IgD-negative memory B cell (primary cell): Measurements from ENCODE around the gene TEX2. TPM values are rescaled to one million over a fixed set of nuclear protein-coding genes. Genes with fewer than 3 reads are reported as not detected.

Experiments used
- H3K27ac Mint-ChIP-seq, 3 donors: one replicate each; pipeline ENCODE4 v1.8.0; 2020 to 2022; ENCODE audit warnings: mild to moderate bottlenecking in 3 of 3, mixed read lengths in 3 of 3, moderate library complexity in 1 of 3
- H3K27me3 Mint-ChIP-seq: one replicate; pipeline ENCODE4 v1.8.0; 2021; ENCODE audit warnings: mixed read lengths
- H3K36me3 Mint-ChIP-seq: one replicate; pipeline ENCODE4 v1.8.0; 2020; ENCODE audit warnings: mild to moderate bottlenecking, mixed read lengths
- H3K4me1 Mint-ChIP-seq, 3 donors: one replicate each; pipeline ENCODE4 v1.8.0; 2020 to 2022; ENCODE audit warnings: mixed read lengths in 3 of 3, mild to moderate bottlenecking in 1 of 3
- H3K4me3 Mint-ChIP-seq, 4 donors: one replicate each; pipeline ENCODE4 v1.8.0; 2020 to 2022; ENCODE audit warnings: mild to moderate bottlenecking in 4 of 4, mixed read lengths in 4 of 4, moderate library complexity in 3 of 4
- H3K9me3 Mint-ChIP-seq, 3 donors: one replicate each; pipeline ENCODE4 v1.8.0; 2020 to 2021; ENCODE audit warnings: mixed read lengths in 3 of 3, mild to moderate bottlenecking in 1 of 3
- polyA plus RNA-seq: library from polyadenylated mRNA; unstranded; fragments of 300-500 nt; fragmentation: Illumina TruSeq; gene quantifications from one replicate; pipeline ENCODE4 v1.2.3, GENCODE V29; 2021

Gene TEX2
- polyA plus RNA-seq, 1 donor from 2014 or later, result 2.8 TPM

- Mint-ChIP-seq H3K4me3 (no peak overlapping the region), H3K4me1 (no peaks in the 10 kb centered on the region), H3K27me3 (no peaks in the 10 kb centered on the region), H3K27ac (no peak overlapping the region), H3K9me3 (no peaks in the 10 kb centered on the region), H3K36me3 (peaks cover 7% of the 10 kb centered on the region)
These were observed 99.6 kb downstream of the TEX2 start for GRCh38 chr17:64163468-64163867.

DNA sequence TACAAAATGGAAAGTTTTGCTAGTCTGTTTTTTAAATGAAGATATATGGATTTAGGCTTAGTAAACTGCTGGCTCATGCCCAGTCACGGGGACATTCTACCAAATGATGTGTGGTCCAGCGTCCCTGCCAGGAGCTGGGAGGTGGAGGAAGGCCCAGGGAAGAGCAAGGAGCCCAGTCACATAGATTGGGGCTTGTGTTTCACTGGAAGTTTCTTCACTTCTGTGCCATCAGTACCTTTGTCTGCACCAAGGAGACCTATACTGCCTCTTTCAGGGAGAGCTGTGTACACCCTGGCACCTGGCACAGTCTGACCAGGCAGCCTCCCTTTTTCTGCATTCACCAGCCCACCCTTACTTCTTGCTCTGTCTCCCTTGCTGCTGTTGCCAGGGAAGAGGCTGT is 100.5 kb downstream of the TEX2 start:
- Mint-ChIP-seq H3K4me3 (no peak overlapping the region), H3K9me3 (no peaks in the 10 kb centered on the region), H3K36me3 (peaks cover 5% of the 10 kb centered on the region), H3K27ac (no peak overlapping the region), H3K27me3 (no peaks in the 10 kb centered on the region), H3K4me1 (no peaks in the 10 kb centered on the region)

- H3K27me3 Mint-ChIP-seq, result no peaks in the 10 kb centered on the region
- H3K4me3 Mint-ChIP-seq, result no peak overlapping the region
- no peaks in the 10 kb centered on the region for H3K4me1 Mint-ChIP-seq
- H3K9me3 Mint-ChIP-seq, result no peaks in the 10 kb centered on the region
- peaks cover 5% of the 10 kb centered on the region for H3K36me3 Mint-ChIP-seq
- no peak overlapping the region for H3K27ac Mint-ChIP-seq
These were observed 101.5 kb downstream of the TEX2 start for GRCh38 chr17:64161380-64162176.

DNA sequence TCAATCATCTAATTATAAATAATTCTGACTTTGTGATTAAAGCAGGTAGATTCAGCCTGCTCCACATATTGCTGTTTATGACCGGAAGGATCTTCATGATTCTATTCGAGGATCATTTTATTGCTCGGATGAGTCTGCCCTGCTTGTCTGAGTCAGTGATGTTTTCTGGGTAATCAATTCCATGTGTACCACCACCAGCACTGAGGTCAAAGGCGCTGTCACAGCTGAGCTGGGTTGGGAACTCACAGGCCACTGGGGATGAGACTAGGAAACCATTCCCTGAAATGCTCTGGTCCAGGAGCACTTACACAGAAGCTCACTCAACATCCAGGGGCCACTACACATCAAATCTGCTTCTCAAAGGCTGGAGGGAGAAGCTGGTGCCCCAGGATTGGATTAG is 102.7 kb downstream of the TEX2 start:
- H3K27ac Mint-ChIP-seq, result no peak overlapping the region
- H3K27me3 Mint-ChIP-seq, result no peaks in the 10 kb centered on the region
- H3K4me1 Mint-ChIP-seq, result no peaks in the 10 kb centered on the region
- H3K9me3 Mint-ChIP-seq, result no peaks in the 10 kb centered on the region
- no peak overlapping the region for H3K4me3 Mint-ChIP-seq
- peaks cover 5% of the 10 kb centered on the region for H3K36me3 Mint-ChIP-seq

- H3K27ac Mint-ChIP-seq, result no peak overlapping the region
- H3K4me1 Mint-ChIP-seq, result no peaks in the 10 kb centered on the region
- H3K27me3 Mint-ChIP-seq, result no peaks in the 10 kb centered on the region
- no peak overlapping the region for H3K4me3 Mint-ChIP-seq
- no peaks in the 10 kb centered on the region for H3K9me3 Mint-ChIP-seq
- peaks cover 5% of the 10 kb centered on the region for H3K36me3 Mint-ChIP-seq
These were observed 104.0 kb downstream of the TEX2 start for GRCh38 chr17:64158831-64159590.

- no peaks in the 10 kb centered on the region for H3K9me3 Mint-ChIP-seq
- no peaks in the 10 kb centered on the region for H3K27me3 Mint-ChIP-seq
- no peak overlapping the region for H3K27ac Mint-ChIP-seq
- no peaks in the 10 kb centered on the region for H3K4me1 Mint-ChIP-seq
- no peak overlapping the region for H3K4me3 Mint-ChIP-seq
- peaks cover 5% of the 10 kb centered on the region for H3K36me3 Mint-ChIP-seq
These were observed 104.7 kb downstream of the TEX2 start for GRCh38 chr17:64158406-64158805.

DNA sequence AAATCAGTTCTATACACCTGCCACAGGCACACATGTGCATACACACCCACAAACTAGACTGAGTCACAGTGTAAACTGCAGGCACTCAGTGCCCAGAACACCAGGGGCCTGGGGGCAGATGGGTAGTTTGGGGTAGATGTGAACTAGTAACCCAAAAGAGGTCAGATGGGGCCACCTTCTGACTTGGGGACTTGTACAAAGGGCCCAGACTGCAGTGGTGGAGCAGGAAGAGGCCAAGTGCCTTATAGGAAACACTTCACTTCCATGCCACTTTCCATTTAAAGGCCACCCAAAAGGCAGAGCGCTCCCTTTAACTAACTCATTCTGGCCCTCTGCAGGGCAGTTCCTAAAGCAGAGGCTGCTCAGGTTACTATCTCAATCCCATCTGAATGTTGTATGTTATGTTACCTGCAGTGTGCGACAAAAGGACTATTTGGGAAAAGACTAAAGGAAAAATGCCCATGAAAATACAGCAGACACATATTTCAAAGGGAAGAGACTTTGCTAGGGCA is 105.3 kb downstream of the TEX2 start:
- no peaks in the 10 kb centered on the region for H3K9me3 Mint-ChIP-seq
- H3K27me3 Mint-ChIP-seq, result no peaks in the 10 kb centered on the region
- no peak overlapping the region for H3K4me3 Mint-ChIP-seq
- no peak overlapping the region for H3K27ac Mint-ChIP-seq
- H3K36me3 Mint-ChIP-seq, result peaks cover 6% of the 10 kb centered on the region
- no peaks in the 10 kb centered on the region for H3K4me1 Mint-ChIP-seq

DNA sequence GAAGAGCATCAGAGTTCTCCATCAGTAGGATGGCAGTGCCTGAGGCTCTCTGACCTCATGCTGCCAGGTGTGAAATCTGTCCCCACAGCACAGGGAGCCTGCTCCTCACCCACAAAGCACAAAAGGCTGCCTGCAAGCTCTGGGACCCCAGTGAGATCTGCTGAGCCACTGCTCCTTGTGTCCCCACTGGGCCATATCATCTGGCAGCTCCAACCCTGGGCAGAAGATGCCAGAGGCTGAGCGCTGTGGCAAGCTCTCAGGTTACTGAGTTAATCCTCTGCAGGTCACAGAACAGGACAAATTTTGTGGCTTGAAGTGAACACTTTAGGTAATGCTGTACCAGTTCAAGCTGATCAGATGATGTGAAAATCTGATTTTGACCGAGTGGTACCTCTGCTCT is 106.4 kb downstream of the TEX2 start:
- no peak overlapping the region for H3K27ac Mint-ChIP-seq
- H3K4me1 Mint-ChIP-seq, result no peaks in the 10 kb centered on the region
- H3K9me3 Mint-ChIP-seq, result no peaks in the 10 kb centered on the region
- H3K27me3 Mint-ChIP-seq, result no peaks in the 10 kb centered on the region
- no peak overlapping the region for H3K4me3 Mint-ChIP-seq
- peaks cover 5% of the 10 kb centered on the region for H3K36me3 Mint-ChIP-seq

DNA sequence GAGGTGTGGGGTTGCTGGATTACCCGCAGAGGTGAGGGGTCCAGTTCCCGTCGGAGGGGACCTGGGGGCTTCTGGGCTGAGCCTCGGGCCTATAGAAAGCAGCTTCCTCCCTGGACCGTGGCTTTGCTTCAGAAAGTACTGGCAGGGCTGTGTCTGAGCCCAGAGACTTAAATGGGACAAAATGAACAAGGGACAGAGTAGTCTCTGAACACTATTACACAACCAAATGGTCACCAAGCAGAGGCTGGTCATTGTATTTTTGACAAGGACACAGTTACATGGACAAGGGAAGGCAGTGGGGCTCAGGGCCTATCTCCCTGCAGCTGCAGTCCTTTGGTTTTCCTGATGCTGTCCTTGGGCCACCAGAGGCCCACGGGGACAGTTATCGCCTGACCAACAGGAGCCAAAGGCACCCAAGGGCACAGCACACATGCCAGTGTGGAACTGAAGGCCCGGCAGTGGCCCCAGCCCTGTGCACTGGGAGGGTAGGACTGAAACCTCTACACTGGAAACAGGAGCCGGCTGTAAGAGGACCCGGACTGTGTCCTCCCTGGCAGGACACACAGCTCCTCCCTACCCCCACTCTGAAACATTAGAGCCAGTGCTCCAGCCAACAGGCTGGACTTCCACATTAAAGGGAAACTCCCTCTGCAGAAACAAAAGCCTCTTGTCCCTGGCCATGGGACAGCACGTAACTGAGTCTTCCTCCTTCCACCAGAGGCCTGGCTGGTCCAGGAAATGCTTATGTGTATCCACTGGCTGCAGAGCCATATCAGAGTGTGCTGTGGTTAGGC is 107.1 kb downstream of the TEX2 start:
- peaks cover 5% of the 10 kb centered on the region for H3K36me3 Mint-ChIP-seq
- H3K9me3 Mint-ChIP-seq, result no peaks in the 10 kb centered on the region
- H3K4me1 Mint-ChIP-seq, result no peaks in the 10 kb centered on the region
- H3K27me3 Mint-ChIP-seq, result no peaks in the 10 kb centered on the region
- no peak overlapping the region for H3K4me3 Mint-ChIP-seq
- no peak overlapping the region for H3K27ac Mint-ChIP-seq

DNA sequence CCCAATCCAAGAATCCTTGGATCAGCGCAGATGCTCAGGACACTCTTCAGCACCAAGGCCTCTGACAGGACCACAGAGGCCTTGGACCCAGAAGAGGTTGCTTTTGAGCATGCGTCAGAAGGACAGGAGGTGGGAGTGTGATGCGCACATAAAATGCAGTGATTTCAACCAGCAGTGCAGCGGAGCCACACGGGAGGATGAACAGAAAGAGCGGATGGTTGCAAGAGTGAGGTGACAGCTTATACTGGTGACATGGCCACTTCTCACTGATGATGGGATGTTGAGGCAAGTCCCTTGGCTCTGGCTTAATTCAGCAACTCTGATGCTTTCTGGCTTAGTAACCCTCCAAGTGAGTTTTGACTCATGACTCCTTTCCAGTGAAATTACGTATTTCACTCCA is 107.9 kb downstream of the TEX2 start:
- no peaks in the 10 kb centered on the region for H3K9me3 Mint-ChIP-seq
- no peaks in the 10 kb centered on the region for H3K27me3 Mint-ChIP-seq
- H3K27ac Mint-ChIP-seq, result no peak overlapping the region
- H3K36me3 Mint-ChIP-seq, result peaks cover 5% of the 10 kb centered on the region
- H3K4me3 Mint-ChIP-seq, result no peak overlapping the region
- no peaks in the 10 kb centered on the region for H3K4me1 Mint-ChIP-seq

DNA sequence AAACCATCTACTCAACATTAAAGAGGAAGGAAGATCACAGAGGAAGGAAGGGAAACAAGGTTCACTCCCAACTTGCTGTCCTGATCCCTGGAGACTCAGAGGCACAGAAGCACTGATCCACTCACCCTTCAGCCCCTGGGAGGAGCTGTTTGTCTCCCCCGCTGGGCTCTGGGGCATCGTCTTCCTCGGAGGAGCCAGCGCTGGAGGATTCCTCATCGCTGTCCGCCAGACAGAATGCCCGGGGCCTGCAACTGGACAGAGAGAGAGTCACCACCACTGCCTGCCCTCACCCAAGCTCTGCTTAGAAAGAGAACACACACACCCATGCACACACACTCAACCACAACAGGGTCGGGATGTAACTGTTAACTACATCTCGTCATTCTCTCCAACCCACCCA is 108.3 kb downstream of the TEX2 start:
- peaks cover 5% of the 10 kb centered on the region for H3K36me3 Mint-ChIP-seq
- no peak overlapping the region for H3K27ac Mint-ChIP-seq
- no peak overlapping the region for H3K4me3 Mint-ChIP-seq
- H3K9me3 Mint-ChIP-seq, result no peaks in the 10 kb centered on the region
- no peaks in the 10 kb centered on the region for H3K27me3 Mint-ChIP-seq
- H3K4me1 Mint-ChIP-seq, result no peaks in the 10 kb centered on the region

DNA sequence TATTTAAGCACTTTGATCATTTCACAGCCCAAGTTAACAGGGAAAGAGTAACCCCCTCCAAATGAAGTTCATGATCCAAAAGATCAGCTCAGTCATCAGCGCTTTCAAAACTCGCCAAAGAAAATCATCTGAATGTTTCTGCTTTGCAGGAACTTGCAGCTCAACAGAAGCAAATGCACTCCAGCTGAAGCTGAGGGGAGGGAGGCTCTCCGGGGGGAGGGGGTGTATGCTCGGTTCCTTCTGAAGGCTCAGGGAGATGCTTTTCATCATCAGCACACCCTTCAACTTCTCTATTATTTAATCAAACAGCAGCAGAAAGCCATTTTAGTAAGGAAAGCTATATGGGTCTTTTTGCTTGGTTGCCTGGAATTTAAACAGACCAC is 108.8 kb downstream of the TEX2 start:
- no peak overlapping the region for H3K27ac Mint-ChIP-seq
- H3K9me3 Mint-ChIP-seq, result no peaks in the 10 kb centered on the region
- H3K4me3 Mint-ChIP-seq, result no peak overlapping the region
- H3K36me3 Mint-ChIP-seq, result peaks cover 5% of the 10 kb centered on the region
- no peaks in the 10 kb centered on the region for H3K4me1 Mint-ChIP-seq
- H3K27me3 Mint-ChIP-seq, result no peaks in the 10 kb centered on the region

DNA sequence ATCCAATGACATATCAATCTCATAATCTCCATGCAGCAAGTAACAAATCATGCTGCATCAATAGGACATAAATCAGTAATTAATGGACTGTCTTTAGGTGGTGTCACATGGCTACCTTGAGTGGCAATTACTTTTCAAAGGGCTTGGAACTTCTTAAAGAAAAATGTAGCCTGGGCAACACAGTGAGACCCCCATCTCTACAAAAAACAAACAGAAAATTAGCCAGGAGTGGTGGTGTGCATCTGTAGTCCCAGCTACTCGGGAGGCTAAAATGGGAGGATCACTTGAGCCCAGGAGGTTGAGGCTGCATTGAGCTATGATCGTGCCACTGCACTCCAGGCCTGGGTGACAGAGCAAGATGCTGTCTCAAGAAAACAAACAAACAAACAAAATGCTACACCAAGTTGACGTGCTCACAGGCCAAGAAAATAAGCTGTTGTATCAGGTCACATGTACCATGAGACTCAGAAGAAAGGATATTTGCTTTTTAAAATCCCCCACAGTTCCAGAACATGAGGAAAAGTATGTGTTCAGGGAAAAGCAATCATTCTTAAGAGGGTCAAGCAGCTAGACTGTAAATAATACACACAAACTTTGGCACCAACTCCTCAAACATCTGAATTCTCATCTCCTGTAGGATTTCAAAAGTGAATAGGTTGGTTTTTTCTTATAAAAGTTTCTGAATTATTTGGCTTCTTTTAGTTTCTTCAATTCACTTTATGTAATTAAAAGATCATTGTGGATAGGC is 109.3 kb downstream of the TEX2 start:
- Mint-ChIP-seq H3K27ac (no peak overlapping the region), H3K9me3 (no peaks in the 10 kb centered on the region), H3K27me3 (no peaks in the 10 kb centered on the region), H3K36me3 (peaks cover 5% of the 10 kb centered on the region), H3K4me3 (no peak overlapping the region), H3K4me1 (no peaks in the 10 kb centered on the region)

DNA sequence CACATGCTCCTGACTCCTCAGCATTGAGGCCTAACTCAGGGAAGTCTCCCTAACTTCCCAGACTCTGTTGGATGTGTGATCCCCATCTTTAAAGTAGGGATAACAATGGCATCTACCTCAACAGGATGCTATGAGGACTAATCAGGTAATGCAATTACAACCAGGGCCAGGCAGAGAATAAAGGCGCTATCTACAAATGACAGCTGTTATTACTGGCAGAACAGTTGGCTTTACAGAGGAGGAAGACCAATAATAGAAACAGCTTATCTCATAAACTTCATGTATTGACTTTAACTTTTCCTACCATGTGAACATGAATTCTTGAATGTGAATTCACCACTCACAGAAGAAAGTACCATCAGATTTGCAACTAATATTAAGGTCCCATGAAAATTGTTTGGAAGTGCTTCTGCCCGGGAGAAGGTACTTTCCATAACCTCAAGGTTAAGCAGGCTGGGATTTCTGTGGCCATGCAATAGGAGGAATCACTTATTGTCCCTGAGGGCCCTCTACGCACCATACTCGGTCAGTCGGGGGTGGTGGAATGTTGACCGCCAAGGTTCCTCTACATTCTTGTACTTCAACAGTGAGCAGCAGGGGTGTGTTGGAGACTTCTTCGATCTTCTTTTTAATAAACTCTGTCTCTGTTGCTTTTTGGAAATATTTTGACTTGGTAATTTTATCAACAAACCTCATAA is 110.5 kb downstream of the TEX2 start:
- no peak overlapping the region for H3K4me3 Mint-ChIP-seq
- peaks cover 5% of the 10 kb centered on the region for H3K36me3 Mint-ChIP-seq
- H3K27ac Mint-ChIP-seq, result peak overlapping the region in 1 of 3 donors; percentile 39
- H3K27me3 Mint-ChIP-seq, result no peaks in the 10 kb centered on the region
- H3K9me3 Mint-ChIP-seq, result no peaks in the 10 kb centered on the region
- H3K4me1 Mint-ChIP-seq, result peaks cover 0 to 7% (median 4%) of the 10 kb centered on the region in 3 donors
